COLO668 (cell line): Measurements from ENCODE around the gene UGT1A5.
"Not testable (repeated sequence)": the region's sequence is repeated elsewhere in the genome, so short reads cannot be mapped to it uniquely, and the experiment has no call there.

Experiments
- DNase-seq: peaks from one replicate; lab custom pipeline; 2025; ENCODE audit not compliant: unreplicated experiment; lab: John Stamatoyannopoulos, UW

The UGT1A5 gene

DNA sequence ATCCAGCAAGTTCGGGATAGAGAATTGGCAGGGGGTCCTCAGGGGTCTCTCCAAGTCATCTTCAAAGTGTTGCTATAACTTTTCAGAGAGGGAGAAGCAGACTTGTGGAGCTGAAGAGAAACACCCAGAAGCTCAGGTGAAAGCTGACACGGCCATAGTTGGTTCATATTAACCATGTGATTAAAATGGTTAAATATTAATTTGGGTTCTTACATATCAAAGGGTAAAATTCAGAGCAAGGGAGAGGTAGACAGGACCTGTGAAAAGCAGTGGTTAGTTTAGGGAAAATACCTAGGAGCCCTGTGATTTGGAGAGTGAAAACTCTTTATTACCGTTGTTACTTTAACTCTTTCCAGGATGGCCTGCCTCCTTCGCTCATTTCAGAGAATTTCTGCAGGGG lies 20.1 kb upstream of the UGT1A5 start, which contains the start of gene UGT1A6:
TSS of gene UGT1A6 (plus strand) at position 243 of the 400 bp plus-strand sequence. CDS start at position 358, 115 bp downstream.
- no peak for DNase-seq

DNA sequence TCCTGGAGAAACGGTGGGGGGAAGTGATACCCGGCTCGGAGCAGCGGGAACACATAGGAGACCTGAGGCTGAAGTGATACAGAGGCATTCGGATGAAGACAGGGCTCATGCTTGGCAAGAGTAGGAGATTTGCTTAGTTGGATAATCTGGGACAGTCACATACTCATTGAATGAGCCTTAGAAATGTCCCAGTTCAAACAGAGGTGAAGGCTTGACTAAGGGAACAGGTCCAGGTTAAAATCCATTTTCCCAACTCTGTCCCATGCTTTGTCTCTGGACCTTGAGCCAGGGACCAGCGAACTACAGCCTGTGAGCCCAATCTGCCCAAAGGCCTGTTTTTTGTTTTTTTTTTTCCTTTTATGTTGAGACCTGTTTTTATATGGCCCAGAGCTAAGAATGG lies 18.7 kb upstream of the UGT1A5 start:
- DNase-seq: no peak

DNA sequence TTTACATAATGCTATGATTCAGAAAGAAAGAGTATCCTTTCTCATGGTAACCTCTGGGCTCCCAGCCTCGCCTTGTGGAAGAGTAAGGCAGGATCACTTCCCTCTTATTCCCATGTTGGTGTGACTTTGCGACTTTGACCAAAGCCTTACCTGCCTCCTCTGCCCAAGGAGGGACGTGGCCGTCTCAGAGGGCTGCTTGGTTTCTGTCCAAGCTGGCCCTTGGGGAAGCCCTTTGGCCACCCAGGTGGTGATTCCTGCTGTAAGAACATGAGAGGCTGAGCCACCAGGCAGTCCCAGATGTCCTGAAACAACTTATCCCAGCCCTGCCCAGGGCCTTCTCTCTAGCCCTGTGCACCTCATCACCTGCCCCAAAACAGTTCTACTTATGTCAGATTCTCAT lies 14.0 kb upstream of the UGT1A5 start:
- DNase-seq: no peak

DNA sequence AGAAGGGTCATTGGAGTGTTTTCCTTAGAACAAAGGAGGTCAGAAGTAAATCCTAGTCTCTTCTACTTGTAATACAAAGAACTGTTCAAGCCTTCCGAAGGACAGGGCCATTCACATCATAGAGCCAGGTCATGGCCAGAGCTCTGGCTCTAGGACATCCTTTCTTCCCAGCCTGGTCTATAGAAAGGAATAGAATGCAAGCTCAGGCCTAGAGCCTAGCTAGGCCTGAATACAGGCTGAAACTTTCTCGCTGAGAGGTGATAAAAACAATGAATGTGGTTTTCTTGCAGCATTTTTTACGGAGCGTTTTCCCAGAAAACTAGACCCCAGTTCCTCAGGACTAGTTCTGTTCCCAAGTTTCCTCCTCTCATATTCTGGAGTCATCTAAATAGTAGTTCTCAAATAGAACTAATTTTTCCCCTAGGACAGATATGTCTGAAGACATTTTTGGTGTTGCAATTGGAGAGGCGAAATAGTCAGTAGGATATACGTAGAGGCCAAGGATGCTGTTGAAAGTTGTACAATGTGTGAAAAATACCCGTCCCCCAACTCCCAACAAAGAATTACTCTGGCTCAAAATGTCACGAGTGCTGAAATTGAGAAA lies 13.2 kb upstream of the UGT1A5 start:
- DNase-seq: no peak

DNA sequence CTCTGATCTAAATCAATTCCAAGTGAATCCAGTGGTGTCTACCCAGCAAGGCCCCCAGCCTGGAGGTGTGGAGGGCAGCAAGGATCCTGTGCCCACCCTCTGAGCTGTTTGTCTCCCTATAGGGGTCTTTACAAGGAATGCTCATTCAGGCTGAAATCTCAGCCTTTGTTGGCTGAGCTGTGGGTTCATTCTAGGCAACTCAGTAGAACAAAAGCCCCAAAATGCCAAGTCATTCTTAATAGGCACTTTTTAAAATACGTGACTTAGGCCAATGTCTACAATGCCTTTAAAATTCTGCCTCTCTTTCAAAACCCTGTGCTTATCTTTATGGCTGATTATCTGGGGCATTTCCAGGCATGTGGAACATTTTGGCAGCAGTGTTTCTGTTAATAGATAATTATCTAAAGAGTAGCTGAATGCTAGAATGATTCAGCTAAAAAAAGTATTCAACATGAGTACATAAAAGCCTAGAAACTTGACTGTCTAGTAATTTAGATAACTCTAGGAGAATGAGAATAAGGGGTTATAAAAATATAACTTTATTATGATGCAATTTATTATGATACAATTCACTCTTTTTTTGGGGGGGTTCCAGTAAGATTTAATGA lies 12.6 kb upstream of the UGT1A5 start:
- DNase-seq: no peak

DNA sequence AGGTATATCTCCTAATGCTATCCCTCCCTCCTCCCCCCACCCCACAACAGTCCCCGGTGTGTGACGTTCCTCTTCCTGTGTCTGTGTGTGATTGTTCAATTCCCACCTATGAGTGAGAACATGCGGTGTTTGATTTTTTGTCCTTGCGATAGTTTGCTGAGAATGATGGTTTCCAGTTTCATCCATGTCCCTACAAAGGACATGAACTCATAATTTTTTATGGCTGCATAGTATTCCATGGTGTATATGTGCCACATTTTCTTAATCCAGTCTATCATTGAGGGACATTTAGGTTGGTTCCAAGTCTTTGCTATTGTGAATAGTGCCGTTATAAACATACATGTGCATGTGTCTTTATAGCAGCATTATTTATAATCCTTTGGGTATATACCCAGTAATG lies 11.9 kb upstream of the UGT1A5 start:
- DNase-seq: not testable (repeated sequence)

DNA sequence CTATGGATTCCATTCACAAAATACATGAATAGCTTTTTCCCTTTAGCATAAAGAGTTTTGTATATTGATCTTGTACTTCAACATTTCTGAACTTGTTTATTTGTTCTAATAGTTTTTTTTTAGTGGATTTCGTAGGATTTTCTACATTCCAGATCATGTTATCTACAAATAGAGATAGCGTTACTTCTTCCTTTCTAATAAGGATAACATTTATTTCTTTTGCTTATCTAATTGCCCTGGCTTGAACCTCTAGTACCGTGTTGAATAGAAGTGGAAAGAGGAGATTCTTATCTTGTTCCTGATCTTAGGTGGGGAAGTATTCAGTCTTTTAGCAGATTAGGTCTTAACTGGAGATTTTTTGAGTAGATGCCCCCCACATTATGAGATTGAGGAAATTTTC lies 10.5 kb upstream of the UGT1A5 start:
- DNase-seq: no peak

DNA sequence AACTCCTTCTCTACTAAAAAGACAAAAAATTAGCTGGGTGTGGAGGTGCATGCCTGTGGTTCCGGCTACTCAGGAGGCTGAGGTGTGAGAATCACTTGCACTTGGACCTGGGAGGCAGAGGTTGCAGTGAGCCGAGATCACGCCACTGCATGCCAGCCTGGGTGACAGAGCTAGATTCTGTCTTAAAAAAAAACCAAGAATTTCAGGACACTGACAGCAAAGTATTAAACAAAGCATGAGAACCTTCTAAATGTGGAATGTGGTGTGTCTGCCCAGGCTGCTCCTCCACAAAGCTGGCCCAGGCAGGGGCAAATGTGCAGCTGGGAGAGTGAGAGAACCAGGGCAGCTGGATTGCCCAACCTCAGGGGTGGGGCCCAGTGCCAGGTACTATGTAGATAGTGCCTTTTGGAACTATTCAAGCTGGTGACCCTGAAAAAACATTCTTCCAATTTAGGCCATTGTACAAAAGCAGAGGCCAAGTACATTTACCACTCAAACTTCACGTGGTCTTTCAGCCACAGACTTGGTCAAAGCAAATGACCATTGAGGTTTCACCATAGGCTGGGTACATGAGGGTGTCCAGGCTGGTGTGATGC lies 6.7 kb upstream of the UGT1A5 start:
- no peak for DNase-seq

DNA sequence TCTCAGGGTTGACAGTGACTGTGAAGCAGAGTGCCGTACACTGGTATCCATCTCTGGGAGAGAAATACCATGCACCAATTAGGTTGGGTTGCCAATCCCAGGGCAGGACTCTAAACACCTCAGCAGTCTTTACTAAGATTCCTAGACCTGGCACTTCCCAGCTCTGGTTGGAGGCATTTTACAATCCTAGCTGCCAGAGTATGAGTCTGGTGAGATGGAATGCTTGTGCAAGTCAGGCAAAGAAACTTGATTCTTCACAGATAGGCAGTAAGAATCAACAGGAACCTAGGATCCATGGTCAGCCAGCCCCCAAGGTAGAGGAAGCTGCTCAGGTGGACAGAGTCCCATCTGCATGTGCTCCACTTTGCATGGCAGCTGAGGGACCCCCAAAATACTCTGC lies 6.0 kb upstream of the UGT1A5 start:
- DNase-seq: no peak

DNA sequence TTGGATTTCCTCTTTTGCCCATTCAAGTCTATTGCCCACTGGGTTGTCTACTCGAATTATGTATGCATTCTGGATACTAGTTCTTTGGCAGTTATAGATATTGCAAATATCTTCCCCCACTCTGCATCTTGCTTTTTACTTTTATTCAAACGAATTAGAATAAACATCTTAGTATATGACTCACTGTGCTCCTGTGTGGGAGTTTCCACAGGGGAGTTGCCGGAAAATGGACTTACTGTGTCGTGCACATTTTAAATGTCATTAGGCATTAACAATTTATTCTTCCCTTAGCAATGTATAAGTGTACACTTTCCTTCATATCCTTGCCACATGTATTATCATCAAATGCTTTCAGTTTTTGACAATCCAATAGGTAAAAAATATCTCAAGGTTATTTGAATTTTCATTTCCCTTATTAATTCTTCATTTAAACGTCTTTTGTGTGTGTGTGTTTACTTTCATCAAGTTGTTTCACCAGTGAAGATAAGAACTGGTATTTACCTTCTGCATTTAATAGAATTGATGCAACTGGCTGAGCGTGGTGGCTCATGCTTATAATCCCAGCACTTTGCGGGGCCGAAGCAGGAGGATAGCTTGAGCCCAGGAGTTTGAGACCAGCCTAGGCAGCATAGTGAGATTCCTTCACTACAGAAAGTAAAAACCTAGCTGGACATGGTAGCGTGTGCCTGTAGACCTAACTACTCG lies 4.6 kb upstream of the UGT1A5 start:
- no peak for DNase-seq

DNA sequence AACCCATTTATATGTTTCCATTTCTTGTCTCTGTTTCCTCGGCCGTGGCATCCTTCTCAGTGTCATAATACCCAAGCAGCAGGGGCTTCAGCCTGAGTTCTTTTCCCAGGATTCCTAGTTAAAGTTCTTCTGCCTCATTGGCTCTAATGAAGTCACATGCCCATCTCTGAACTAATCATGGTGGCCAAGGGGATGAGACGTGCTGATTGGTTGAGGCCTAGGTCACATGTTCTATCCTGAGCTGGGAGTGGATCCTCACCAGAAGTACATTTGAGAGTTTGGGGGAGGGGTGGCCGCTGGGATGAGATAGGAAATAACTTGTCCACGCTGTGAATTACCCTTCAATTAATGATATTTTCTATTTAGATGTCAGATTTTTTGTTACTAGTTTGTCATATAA lies 3.8 kb upstream of the UGT1A5 start:
- DNase-seq: no peak

DNA sequence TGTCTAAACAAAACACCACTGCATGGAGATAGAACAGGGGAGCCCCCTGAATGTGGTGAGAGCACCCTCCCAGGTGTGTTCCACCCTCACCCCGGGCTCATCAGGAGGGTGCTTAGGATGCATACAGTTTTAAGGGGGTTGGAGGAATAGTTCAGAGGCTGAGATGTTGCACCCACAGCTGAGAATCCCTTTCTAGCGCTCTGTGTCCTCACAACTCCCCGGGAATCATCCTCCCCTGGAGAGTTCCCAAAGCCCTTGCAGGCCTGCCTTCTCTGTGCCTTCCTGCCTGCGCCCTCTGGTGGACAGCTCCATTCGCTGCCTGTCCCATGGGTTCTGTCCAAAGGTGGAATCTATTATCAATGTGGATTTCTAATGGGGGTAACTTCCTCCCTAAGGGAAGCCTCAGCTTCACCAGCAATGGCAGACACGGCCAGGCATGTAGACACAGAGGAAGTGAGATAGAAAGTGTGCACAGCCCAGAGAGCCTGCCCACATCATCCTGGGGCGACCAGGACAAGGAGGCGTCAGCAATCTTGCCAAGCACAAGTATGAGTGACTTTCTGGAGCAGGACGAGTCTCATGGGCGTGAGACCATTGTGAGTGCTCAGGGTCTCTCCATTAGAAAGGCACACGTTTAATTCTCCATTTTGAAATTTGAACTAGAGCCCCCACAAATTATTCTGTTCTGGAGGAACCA lies 1.2 kb upstream of the UGT1A5 start:
- peak; percentile 74 for DNase-seq

DNA sequence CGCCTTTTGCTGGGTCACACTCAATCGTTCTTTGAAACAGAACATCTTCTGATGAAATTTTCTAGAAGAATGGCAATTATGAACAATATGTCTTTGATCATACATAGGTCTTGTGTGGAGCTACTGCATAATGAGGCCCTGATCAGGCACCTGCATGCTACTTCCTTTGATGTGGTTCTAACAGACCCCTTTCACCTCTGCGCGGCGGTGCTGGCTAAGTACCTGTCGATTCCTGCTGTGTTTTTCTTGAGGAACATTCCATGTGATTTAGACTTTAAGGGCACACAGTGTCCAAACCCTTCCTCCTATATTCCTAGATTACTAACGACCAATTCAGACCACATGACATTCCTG lies 532 bp downstream of the UGT1A5 start:
- no peak for DNase-seq

DNA sequence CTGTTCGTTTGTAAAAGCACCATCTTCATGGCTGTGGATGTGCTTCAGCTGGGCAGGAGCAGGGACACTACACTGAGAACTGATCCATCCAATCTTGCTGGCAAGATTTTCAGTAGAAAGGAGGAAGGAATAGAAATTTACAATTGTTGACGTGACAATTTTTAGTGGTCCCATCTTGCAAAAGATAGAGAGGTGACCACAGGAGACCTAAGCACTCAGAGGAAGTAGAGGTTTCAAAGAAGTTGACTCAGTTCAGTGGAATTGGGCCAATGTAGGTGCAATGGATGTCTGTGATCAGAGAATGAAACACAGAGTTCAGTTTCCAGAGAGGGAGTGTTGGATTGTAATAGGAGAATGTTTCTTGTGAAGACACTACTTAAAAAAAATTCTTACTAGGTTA lies 1.4 kb downstream of the UGT1A5 start:
- DNase-seq: no peak

DNA sequence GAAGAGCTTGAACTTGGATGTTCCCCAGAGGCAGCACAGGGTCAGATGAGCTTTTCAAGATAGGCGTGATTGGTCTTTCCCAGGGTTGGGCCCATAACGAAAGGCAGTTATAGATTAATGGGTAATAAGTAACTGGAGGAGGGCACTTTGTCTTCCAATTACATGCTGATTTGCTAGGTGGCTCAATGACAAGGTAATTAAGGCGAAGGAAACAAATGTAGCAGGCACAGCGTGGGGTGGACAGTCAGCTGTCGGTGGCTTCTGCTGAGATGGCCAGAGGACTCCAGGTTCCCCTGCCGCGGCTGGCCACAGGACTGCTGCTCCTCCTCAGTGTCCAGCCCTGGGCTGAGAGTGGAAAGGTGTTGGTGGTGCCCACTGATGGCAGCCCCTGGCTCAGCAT lies 5.8 kb downstream of the UGT1A5 start, which contains the start of gene UGT1A4:
TSS of gene UGT1A4 (plus strand) at position 185 of the 400 bp plus-strand sequence. CDS start at position 270, 85 bp downstream.
- no peak for DNase-seq

DNA sequence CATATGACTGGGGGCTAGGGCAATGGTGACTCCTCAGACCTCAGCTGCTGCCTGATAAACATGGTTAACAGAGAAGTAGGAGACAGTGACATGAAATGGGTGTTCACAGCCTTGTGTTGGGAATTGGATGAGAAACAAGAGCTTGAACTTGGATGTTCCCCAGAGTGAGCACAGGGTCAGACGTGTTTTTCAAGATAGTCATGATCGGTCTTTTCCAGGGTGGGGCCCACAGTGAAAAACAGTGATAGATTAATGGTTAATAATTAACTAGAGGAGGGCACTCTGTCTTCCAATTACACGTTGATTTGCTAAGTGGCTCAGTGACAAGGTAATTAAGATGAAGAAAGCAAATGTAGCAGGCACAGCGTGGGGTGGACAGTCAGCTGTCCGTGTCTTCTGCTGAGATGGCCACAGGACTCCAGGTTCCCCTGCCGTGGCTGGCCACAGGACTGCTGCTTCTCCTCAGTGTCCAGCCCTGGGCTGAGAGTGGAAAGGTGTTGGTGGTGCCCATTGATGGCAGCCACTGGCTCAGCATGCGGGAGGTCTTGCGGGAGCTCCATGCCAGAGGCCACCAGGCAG lies 16.1 kb downstream of the UGT1A5 start, which contains the start of gene UGT1A3:
TSS of gene UGT1A3 (plus strand) at position 320 of the 579 bp plus-strand sequence. CDS start at position 405, 85 bp downstream.
- DNase-seq: no peak

DNA sequence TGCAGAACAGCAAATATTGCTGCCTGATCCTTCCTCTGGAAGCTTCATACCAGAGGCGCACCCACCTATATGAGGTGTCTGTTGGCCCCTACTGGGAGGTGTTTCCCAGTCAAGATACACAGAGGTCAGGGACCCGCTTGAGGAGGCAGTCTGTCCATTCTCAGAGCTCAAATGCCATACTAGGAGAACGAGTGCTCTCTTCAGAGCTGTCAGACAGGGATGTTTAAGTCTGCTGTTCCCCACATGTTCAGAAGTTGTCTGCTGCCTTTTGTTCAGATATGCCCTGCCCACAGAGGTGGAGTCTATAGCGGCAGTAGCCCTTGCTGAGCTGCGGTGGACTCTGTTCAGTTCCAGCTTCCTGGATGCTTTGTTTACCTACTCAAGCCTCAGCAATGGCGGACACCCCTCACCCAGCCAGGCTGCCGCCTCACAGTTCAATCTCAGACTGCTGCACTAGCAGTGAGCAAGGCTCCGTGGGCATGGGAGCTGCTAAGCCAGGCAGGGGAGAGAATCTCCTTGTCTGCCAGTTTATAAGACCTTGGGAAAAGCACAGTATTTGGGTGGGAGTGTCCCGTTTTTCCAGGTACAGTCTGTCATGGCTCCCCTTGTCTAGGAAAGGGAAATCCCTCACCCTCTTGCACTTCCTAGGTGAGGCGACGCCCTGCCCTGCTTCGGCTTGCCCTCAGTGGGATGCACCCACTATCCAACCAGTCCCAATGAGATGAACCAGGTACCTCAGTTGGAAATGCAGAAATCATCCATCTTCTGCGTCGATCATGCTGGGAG lies 24.4 kb downstream of the UGT1A5 start:
- not testable (repeated sequence) for DNase-seq

DNA sequence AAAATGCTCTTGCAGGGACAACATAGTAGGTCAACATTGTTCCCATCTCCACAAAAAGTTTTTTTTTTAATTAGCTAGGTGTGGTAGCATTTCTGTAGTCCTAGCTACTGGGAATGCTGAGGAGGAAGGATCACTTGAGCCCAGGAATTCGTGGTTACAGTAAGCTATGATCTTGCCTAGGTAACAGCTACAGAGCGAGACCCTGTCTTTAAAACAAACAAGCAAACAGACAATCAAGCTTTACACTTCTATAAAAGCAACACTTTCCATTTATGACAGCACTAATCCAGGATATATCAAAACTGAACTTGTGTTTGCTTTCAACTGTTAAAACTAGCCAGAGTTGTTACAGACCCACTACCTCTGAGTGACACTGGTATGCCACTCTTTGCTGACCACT lies 28.2 kb downstream of the UGT1A5 start:
- DNase-seq: no peak

DNA sequence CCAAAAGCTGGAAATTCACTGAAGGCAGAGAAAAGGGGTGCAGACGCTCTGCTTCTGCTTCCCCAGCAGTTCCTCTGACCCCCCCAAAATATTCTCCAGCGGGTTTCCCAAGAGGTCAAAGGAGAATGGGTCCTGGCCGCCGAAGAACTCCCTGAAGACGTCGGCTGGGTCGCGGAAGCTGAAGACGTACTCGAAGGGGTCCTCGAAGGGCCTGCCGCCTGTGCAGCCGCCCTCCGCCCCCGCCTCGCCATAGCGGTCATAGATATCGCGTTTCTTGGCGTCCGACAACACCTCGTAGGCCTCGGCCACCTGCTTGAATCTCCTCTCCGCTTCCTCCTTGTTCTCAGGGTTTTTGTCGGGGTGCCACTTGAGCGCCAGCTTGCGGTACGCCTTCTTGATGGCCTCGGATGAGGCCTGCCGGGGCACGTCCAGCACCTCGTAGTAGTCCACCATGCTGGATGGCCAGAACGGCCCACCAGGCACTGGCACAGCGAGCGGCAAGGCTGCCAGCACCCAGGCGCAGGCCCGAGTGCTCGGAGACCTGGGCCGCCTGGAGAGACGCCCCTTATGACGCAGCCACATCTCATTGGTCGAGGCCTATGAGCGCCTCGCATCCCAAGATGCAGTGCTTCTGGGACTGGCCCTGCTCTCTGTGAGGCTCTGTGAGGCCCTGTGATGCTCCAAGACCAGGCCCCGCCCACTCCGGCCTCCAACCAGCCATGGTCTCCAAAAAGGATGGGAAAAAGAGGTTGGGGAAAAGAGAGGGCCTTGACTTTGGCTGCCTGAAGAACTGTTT lies 31.0 kb downstream of the UGT1A5 start:
- DNase-seq: no peak
